ENCODE data around the gene PIAS1. TPM values are rescaled to one million over a fixed set of nuclear protein-coding genes. Genes with fewer than 3 reads are reported as not detected.

PIAS1 gene
- total RNA-seq, 1 donor from 2014 or later, result 67.8 TPM

GRCh38 chr15:68213991-68214837, 160.1 kb downstream of the PIAS1 start:
- H3K9me3 Mint-ChIP-seq (ENCODE audit: unreplicated experiment), result no peaks in the 10 kb centered on the region
- H3K27ac Mint-ChIP-seq (ENCODE audit: unreplicated experiment), result no peak overlapping the region
- peaks cover 11% of the 10 kb centered on the region for H3K4me1 Mint-ChIP-seq (ENCODE audit: unreplicated experiment)
- DNase-seq (ENCODE audit: low spot score), result no peak
- H3K4me3 Mint-ChIP-seq (ENCODE audit: unreplicated experiment), result no peak overlapping the region
- H3K36me3 Mint-ChIP-seq (ENCODE audit: low read depth, unreplicated experiment), result peaks cover 4% of the 10 kb centered on the region
- peaks cover 3% of the 10 kb centered on the region for H3K27me3 Mint-ChIP-seq (ENCODE audit: unreplicated experiment)
- no peak for TF ChIP-seq CTCF (IDR thresholded peaks at IDR 0.05; ENCODE audit: unreplicated experiment)

- no peak overlapping the region for H3K27ac Mint-ChIP-seq (ENCODE audit: unreplicated experiment)
- H3K9me3 Mint-ChIP-seq (ENCODE audit: unreplicated experiment), result no peaks in the 10 kb centered on the region
- H3K4me1 Mint-ChIP-seq (ENCODE audit: unreplicated experiment), result peaks cover 6% of the 10 kb centered on the region
- no peak overlapping the region for H3K4me3 Mint-ChIP-seq (ENCODE audit: unreplicated experiment)
- H3K27me3 Mint-ChIP-seq (ENCODE audit: unreplicated experiment), result peaks cover 3% of the 10 kb centered on the region
- no peak for TF ChIP-seq CTCF (IDR thresholded peaks at IDR 0.05; ENCODE audit: unreplicated experiment)
- peaks cover 4% of the 10 kb centered on the region for H3K36me3 Mint-ChIP-seq (ENCODE audit: low read depth, unreplicated experiment)
- DNase-seq (ENCODE audit: low spot score), result no peak
These were observed 160.7 kb downstream of the PIAS1 start for GRCh38 chr15:68214838-68215254.

GRCh38 chr15:68217341-68217740, 163.2 kb downstream of the PIAS1 start:
- DNase-seq (ENCODE audit: low spot score), result no peak
- peaks cover 3% of the 10 kb centered on the region for H3K27me3 Mint-ChIP-seq (ENCODE audit: unreplicated experiment)
- H3K4me3 Mint-ChIP-seq (ENCODE audit: unreplicated experiment), result no peak overlapping the region
- H3K27ac Mint-ChIP-seq (ENCODE audit: unreplicated experiment), result no peak overlapping the region
- no peaks in the 10 kb centered on the region for H3K9me3 Mint-ChIP-seq (ENCODE audit: unreplicated experiment)
- TF ChIP-seq CTCF (IDR thresholded peaks at IDR 0.05; ENCODE audit: unreplicated experiment), result no peak
- H3K36me3 Mint-ChIP-seq (ENCODE audit: low read depth, unreplicated experiment), result peaks cover 4% of the 10 kb centered on the region
- peaks cover 6% of the 10 kb centered on the region for H3K4me1 Mint-ChIP-seq (ENCODE audit: unreplicated experiment)

GRCh38 chr15:68218331-68218730, 164.2 kb downstream of the PIAS1 start:
- Mint-ChIP-seq H3K4me1 (ENCODE audit: unreplicated experiment) (peaks cover 6% of the 10 kb centered on the region), H3K36me3 (ENCODE audit: low read depth, unreplicated experiment) (peaks cover 4% of the 10 kb centered on the region), H3K9me3 (ENCODE audit: unreplicated experiment) (no peaks in the 10 kb centered on the region), H3K27ac (ENCODE audit: unreplicated experiment) (no peak overlapping the region), H3K27me3 (ENCODE audit: unreplicated experiment) (peaks cover 3% of the 10 kb centered on the region), H3K4me3 (ENCODE audit: unreplicated experiment) (no peak overlapping the region)
- no peak for TF ChIP-seq CTCF (IDR thresholded peaks at IDR 0.05; ENCODE audit: unreplicated experiment)
- DNase-seq (ENCODE audit: low spot score), result no peak
